ENCODE results near the gene PLEKHG1.
A peak's percentile ranks its signal among the peaks of the same experiment; 100 is the strongest.

The PLEKHG1 gene

DNA sequence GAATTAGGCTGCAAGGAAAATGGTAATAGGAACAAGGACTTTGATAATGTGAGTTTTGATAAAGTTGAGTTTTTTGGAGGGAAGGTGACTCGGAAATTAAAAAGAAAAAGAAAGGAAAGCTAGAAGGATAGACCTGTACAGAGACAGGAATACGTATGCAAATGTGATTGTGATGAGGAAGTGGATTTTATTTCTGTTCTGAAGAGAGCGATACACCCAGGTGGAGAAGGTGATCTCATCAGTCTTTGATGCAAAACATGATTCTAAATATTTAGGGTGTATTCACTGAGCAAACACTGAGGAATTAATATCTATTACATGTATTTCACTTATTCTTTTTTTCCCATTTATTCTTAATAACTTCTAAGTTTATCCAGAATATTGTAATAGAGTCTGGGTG is 9.2 kb upstream of the PLEKHG1 start:
- DNase-seq, result no peak

DNA sequence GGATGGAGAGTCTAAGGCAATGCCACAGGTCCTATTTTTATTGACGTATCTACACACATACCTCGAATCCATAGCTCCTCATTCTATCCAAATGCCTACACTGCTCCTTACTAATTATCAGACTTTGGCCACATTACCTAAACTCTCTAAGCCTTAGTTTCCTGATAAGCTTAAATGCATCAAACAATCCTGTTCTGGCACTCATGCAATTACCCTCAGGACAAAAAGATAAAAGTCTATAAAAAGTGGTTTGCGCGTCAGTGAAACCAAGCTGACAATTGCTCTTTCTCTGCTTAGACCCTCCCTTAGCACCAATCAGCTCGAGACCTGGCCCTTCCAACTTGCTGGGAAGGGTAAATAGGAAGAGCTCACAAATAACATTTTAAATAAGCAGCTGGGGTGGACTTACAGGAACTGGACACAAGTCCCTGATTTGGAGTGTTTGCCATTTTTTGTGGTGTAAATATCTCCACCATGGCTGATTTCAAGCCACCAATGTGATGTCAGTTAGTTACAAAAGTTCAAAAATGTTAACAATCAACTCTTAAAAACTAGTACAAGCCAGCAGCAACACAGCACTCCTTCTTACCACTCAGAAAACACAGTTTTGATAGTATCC is 7.2 kb upstream of the PLEKHG1 start:
- no peak for DNase-seq

DNA sequence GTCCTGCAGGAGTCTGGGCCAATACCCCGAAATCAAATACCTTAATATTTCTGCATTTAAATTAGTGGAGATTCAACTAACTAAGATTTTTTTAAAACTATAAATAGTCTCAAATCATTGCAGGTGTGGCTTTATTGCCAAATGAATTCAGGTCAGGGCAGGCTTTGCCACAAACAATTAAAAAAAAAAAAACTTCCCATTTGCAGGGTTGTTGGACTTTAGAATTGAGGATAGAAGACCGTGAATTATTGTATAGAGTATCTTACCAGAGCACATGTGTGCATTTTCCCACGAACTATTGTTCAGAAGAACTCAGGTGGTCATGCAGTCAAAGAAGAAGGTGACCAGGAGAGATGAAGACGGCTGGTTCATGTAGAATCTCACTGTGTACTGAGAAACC is 6.6 kb upstream of the PLEKHG1 start:
- no peak for DNase-seq

DNA sequence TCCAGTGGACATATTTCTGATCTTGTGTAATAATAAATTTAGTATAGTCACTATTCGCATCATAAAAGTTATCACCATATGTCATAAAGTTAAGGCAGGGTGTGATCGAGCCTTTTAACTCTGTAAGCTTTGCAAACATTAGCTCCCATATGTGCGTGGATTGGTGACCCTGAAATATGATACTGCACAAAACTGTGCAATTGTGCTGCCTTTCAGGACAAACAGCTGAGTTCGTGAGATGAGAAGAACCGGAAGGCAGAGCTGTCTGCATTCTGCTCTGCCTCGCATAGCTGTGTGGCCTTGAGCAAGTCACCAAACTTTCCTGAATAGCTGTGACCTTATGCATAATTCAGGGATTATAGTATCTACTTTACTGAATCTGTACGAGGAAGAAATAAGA is 3.2 kb upstream of the PLEKHG1 start:
- no peak for DNase-seq

DNA sequence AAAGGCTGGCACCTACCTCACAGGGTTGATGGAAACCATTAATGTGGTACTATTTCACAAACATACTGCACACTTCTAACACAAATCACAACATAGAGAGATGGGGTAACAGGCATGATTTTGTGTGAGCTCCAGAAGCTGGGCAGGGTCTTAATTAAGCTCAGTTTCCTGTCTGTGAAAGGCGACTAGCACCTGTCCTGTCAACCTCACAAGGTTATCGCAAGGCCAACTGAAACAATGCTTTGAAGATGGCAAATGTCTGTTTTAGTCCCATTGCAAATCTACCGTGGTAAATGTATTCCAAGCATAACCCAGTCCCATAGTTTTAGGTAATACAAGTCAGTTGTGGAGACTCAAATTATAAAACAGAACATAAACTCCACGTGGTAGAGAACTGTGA is 1.3 kb upstream of the PLEKHG1 start:
- DNase-seq, result no peak

DNA sequence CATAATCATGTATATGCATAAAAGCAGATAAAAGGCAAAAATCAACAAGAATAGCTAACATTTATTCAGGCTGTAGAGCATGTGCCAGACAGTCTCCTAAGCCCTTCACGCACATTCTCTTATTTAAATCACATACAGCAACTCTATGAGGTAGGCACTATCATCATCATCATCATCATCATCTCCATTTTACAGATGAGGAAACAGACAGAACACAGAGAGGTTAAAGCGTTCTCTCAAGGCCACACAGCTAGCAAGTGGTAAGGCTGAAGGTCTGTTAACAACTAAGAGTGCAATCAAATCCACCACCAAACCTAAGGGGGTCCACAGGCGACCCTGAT is 857 bp upstream of the PLEKHG1 start:
- no peak for DNase-seq

DNA sequence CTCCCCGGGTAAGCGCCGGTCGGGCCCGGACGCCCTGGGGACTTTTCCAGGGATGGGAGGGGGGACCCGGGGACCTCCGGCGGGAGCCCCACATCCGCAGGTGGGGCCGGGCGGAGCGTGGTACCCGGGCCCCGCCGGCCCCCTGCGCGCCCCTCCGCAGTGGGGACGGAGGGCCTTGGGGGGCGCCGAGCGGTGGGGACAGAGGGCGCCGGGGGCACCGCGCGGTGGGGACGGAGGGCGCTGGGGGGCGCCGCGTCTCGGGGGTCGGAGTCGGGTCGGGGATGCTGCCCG is 270 bp downstream of the PLEKHG1 start:
- no peak for DNase-seq

DNA sequence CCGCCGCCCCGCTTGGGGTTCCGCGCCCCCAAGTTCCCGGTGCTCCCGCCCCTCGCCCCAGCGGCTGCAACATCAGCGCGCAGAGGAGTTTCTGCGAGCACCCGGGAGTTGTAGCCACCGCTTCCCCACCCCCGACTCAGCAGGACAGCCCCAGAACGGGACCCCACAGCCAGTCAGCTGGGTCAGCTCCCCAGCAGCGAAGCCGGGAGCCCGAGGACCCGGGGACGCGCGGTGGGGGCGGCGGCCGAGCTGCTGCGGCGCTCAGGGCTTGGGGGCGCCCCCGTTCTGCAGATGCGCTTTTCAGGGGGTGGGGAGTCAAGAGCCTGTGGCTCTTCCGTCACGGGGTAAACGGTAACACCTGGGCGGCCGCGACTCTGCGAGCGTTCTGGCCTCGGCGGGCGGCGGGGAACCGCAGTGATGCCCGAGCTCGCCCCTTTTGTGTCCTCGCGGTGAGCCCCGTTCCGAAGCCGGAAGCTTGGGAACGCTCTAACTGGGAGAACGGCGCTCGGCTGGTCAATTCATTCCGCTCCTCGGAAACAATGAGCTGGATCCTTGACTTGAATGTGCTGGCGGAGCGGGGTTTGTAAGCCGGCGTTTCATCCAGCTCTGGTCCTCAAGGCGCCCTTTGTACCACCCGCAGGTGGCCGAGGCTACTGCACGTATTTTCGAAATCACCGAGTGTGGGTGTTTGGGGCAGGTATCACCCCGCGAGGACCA is 774 bp downstream of the PLEKHG1 start:
- DNase-seq, result peak; percentile 53

DNA sequence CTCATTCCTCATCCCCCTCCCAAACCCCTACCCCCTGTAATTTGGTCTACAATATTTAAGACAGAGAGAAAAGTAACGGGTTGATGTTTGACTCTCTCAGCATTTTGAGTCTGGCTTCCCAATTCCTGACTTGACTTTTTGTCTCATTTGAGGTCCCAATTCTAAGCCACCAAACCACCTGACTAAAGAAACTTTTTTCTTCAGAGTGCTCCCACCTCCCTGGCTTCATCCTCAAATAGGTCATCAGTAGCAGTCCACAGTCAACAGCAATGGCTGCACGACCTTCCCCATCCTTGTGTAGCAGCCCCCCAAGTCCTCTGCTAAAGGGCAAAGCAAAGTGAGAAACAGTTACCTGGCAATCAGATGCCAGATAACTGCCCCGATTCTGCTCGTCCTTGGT is 1.8 kb downstream of the PLEKHG1 start:
- DNase-seq, result no peak

DNA sequence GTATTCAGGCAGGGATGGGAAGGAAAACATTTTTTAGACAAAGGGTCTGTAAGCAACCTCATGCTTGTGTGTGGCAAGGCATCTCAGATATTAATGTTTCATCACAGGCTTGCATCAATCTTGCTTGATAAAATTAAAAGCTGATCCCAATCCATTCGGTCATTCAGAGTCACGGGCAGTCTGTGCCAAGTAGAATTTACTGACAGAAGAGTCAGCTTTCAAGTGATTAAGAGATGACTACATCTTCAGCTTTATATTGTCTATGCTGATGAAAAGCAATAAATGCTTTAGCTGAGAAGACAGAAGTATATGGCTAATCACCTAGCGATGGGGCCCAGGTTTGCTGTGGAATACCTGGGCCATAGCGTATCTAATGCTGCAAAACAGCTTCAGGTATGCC is 3.5 kb downstream of the PLEKHG1 start:
- DNase-seq, result no peak

DNA sequence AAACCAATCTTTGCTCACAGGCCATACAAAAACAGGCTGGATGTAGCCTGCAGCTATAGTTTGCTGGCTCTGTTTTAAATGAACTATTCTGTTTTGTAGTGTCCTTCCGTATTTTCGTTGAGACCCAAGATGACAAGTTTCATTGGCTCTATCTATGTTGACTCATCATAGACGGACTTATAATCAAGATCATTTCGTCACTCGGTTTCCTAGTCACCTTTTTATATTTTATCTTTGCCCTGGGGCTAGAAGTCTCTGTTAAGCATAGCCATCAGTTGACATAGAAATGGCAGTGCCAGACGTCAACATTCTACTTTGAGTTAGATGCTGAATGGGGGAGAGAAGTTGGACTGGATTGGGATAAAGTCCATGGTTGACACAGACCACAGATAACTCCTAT is 4.8 kb downstream of the PLEKHG1 start:
- DNase-seq, result no peak

DNA sequence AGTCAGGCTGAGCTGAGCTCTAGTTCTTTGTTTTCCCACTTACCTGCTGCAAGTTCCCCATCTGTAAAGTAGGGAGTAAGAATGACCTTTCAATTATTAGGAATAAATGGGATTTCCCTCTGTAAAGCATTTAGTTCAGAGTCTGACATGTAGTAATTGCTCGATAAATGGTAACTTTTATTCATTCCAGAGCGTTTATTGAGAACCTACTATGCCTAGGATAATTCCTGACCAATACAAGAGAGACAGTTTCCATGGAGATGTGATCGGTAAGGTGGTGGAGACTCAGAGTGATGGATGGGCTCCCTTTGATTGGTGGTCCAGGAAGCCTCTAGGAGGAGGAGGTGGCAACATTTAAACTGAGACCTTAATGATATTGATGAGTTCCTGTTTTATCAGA is 5.6 kb downstream of the PLEKHG1 start:
- DNase-seq, result no peak

DNA sequence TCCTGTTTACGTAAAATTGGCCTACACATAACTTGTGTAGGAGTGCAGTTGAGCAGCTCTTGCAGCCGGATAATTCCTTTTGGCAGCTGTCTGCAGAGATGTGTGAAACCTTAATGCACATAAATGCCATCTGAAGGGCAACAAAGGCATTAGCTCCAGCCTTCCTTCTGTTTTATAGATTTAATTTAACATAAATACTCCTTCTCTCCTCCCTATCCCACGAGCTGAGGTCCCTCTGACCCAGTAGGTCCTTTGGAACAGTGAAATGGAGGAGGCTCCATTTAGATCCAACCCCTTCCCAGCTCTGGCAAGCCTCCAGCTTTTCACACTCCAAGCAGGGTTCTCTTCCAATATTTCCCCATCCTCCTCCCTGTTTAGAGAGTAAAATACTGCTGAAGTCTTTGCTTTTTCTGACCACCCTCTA is 6.5 kb downstream of the PLEKHG1 start:
- no peak for DNase-seq

DNA sequence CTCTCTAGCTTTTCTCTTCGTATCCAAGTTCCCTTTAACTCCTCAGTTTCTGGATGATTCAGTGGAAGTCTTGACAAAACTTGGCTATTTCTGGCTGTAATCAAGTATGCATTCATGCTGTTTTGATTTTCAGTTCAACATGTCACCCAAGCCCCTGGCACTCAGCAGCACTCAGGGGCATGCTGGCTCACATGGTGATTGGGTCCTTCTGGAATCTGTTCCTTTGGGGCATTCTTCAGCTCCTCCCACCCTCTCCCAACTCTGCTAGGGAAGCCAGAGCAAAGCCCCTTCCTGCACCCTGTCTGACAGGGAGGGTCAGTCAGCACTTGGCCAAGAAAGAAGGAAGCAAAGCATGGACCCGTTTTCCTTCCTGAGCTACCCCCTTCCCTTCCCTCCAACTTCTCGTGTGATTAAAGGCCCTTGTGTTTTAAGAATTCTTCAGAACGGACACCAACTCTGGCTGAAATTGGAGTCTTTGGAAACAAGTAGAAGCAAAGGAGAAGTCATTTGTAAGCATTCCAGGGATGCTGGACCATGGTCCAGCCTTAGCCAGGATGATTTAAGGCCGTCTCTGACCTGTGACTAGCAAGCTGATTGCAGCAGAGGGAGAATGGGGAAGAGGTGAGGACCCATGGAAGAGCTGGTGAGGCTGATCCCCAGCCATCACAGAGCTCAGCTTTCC is 7.1 kb downstream of the PLEKHG1 start:
- no peak for DNase-seq

DNA sequence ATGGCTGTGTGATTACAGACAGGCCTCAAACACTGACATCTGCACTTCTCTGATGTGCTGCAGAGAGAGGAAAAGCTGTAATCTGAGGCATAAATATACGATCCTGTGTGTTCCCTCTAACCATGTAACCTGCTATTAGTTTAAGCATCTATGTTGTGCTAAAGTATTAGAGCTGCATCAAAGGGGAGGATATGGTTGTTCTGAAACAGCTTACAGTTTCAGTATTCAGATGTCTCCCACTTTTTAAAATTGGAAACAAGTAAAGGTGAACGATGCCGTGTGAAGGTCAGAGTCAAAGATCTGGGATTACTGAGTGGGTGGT is 7.6 kb downstream of the PLEKHG1 start:
- no peak for DNase-seq

DNA sequence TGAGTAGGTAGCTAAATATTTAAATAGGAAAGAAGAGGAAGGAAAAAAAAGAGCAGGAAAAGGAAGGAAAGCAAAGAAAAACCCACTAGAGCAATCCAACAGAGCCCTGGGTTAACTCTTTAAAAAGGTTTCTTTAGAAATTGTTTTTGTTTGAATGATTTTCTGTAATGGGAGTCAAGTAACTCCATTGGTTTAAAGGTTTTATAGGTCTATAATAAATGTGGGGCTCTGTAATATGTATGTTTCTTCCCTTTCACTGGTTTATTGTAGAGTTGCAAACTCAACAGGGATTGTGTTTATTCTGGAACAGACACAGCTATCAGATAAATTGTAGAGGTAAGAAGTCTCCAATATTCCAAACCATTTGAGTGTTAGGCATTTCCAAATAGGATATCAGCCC is 10.9 kb downstream of the PLEKHG1 start:
- no peak for DNase-seq

DNA sequence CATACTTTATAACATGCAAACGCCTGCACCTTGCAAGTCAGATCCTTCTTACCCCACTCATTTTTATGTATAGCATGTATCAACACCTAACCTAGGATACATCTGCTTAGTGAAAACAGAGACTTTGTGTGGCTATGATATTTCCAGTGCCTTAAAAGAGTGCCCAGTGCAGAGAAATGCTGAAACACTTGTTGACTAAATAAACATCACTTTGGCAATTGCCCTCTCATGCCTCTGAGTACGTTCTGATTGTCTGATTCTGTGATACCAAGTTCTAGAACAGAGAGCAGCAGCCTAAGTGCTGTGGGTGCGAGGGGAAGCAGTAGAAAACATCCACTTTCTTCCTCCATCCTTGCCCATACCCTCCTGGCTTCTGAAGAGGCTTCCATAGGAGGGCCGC is 13.6 kb downstream of the PLEKHG1 start:
- no peak for DNase-seq

DNA sequence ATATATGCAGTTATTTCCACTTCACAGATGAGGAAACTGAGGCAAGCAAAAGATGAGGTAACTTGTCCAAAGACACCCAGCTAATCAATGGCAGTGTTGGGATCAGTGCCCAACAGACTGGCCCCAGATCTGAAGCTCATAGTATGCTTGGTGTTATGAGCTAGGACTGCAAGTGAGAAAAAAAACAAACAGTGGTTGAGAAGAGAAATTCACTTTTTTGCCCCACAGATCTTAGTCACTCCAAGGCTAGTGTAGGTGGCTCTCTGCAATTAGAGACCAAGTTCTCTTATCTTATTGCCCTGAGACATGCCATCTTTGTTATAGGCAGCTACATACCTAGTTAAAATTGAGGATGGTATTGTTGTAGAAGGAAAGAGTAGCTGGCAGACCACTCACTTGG is 16.3 kb downstream of the PLEKHG1 start:
- DNase-seq, result no peak

DNA sequence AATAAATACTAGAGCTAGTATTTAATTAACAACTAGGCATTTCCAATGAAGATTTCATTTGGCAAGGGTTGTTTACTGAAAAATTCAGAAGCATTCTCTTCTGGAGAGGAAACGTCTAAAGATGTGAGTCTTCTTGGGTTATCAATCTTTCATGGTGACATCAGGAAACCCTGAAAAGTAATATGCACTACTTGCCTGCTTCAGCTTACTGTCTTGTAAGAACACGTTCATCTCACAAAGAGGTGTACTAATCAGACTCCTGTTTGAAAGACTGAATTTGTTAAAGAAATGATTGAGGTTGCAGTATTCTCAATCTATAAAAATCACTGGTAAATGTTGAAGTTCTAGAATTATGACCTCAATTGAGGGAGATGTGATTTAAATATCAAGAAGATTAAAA is 16.9 kb downstream of the PLEKHG1 start:
- DNase-seq, result no peak

DNA sequence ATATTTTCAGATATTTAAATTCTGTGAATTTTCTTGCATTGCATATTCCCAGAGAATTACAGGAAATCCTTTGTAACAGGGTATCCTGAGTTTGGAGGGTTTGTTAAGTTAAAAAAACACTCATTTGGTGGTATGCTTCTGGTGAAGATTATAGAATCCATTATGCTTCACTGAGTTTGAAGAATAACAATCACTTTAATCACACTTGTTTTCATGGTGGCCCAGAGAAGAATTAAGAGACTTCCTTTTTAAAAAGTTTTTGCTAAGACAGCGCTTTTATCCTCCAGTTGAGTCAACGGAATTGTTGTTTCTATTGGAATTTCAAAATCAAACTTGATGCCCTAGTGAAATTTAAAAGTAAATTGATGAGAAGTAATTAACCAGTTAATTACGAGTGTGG is 17.4 kb downstream of the PLEKHG1 start:
- DNase-seq, result no peak

DNA sequence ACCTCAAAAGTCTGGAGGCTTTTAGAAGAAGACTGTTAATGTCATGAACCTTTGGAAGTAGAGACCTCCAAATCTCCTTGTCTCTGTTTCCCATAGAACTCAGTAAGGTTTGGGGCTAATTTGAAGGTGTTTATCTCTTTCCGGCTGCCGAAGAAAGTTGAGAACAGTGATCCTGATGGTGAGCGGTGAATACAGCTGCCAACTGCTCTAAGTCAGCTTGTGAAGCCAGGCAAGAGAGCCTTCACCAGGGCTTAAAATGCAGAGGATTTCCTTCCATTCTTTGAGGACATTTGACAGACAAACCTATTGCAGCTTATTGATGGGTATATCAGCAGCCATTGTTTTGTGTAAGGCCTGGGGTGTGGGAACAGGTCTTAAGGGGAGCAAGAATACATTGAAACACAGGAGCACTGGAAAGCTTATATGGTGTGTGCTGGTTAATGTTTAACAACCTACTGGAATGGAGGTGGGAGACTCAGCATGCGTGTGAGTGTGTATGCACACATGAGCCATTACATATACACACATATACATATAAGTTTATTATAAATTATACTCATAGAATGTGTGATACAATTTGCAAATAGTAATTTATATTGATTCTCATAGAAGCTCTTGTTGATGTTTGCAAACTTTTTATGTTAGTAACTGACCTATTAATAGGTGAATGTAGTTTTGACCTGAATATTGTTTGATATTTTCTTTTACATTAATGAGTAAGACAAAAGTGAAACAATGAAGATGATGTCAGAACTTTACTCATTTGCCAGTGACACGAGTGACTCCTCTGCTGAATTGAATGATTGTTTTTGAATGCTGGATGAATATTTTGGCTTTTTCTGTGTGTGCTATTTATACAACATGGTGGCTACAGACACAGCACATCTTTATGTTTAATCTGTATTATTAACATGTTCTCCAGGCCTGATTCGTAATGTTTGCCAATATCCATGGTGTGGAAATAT is 18.1 kb downstream of the PLEKHG1 start:
- no peak for DNase-seq

DNA sequence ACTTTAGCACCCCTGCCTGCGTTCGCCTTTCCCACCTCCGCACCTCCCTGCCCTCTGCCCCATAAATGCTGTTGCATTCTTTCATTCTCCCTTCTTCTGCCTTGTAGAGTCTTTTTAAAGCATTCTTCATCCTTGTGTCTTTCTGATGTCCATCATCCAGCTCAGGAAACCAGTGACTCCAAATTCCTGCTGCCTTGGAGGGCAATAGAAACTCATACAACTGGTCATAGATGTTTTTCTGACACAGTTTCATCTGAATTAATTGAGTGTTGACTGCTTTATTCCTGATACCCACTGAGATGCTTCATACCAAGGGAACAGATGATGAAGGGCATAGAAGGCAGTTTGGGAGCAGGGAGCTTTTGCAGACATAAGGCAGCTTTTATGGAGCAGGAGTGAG is 19.6 kb downstream of the PLEKHG1 start:
- no peak for DNase-seq

DNA sequence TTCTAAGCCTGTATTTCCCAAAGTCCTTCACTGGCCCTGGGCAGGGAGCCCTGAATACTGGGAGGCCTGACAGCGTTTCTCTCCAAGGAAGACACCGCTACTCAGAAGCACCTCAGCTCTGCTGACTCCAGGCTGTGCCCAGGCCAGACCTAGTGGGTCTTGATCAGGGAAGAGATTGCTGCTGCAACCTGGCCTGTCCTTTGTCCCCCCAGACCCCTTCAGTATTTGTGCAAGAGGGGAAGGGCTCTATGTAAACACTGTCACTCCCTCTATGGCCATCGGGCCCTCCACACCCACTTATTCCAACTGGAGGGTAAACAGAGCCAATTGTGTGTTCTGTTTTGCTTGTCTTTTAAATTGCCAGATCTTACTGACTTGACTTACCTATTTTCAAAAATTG is 20.6 kb downstream of the PLEKHG1 start:
- no peak for DNase-seq

DNA sequence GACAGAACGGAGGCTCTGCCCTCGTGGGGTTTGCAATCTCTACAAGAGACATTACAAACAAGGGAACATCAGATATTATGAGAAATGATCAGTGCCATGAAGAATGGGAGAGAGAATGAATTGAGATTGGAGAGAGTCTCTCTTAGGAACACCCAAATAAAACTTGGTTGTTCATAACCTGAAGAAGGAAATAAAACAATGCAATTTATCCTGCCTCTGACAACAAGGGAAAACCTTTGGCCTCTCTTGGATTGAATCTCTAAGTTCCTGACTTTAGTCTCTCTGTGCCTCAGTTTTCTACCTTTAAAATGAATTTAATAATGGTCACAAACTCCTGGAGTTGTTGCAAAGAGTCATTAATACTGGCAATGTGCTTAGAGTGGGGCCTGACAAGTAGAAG is 21.1 kb downstream of the PLEKHG1 start:
- no peak for DNase-seq

Measured in EL (cell line).